Lung (tissue), 12 donors: ENCODE data around the gene CYB5R2. TPM values are rescaled to one million over a fixed set of nuclear protein-coding genes. Genes with fewer than 3 reads are reported as not detected.

Experiments used
- ATAC-seq: fragments of 200-7000 bp; cut with Tn5 transposase; one replicate; pipeline ENCODE4 v1.9.1; 2020; ENCODE audit warnings: moderate number of reproducible peaks; ENCODE audit not compliant: insufficient read depth, low FRiP score
- DNase-seq, 3 donors: peaks; one replicate each; pipeline ENCODE4 v3.0.0-alpha.2; 2013 to 2017
- H3K27ac ChIP-seq, 2 donors: one replicate each; pipeline ENCODE4 v1.5.1; 2013; ENCODE audit warnings: mild to moderate bottlenecking in 2 of 2, moderate library complexity in 2 of 2, control low read depth in 1 of 2, inconsistent platforms in 1 of 2, low read depth in 1 of 2, low read length in 1 of 2
- H3K27me3 ChIP-seq, 3 donors: one replicate each; pipeline ENCODE4 v1.5.1; 2013; ENCODE audit warnings: low read length in 2 of 3; ENCODE audit not compliant: control insufficient read depth in 3 of 3, insufficient read depth in 3 of 3
- H3K36me3 ChIP-seq, 4 donors: one replicate each; pipeline ENCODE4 v1.5.1; 2013; ENCODE audit warnings: low read length in 4 of 4, mild to moderate bottlenecking in 1 of 4, moderate library complexity in 1 of 4; ENCODE audit not compliant: control insufficient read depth in 4 of 4, insufficient read depth in 4 of 4
- H3K4me1 ChIP-seq, 5 donors: one replicate each; pipeline ENCODE4 v1.5.1; 2013; ENCODE audit warnings: low read length in 5 of 5, mild to moderate bottlenecking in 2 of 5, moderate library complexity in 1 of 5; ENCODE audit not compliant: control insufficient read depth in 5 of 5, insufficient read depth in 5 of 5
- H3K4me3 ChIP-seq: one replicate; pipeline ENCODE4 v1.5.1; 2013; ENCODE audit warnings: mild to moderate bottlenecking, control low read depth, moderate library complexity
- H3K9ac ChIP-seq, 2 donors: one replicate each; pipeline ENCODE4 v1.5.1; 2013; ENCODE audit warnings: low read length in 2 of 2, control low read depth in 1 of 2; ENCODE audit not compliant: insufficient read depth in 1 of 2
- H3K9me3 ChIP-seq, 4 donors: one replicate each; pipeline ENCODE4 v1.5.1; 2013; ENCODE audit warnings: low read length in 3 of 4, mild to moderate bottlenecking in 1 of 4, moderate library complexity in 1 of 4; ENCODE audit not compliant: control insufficient read depth in 4 of 4, insufficient read depth in 3 of 4
- WGBS, 2 donors: extraction: QIAGEN DNeasy Blood & Tissue Kit; methylation state at CpG; one replicate each; pipeline ENCODE4 v1.1.7; 2013; 5-methylcytosine and 5-hydroxymethylcytosine counted together
- polyA plus RNA-seq, 2 donors: library from polyadenylated mRNA; stranded (reverse); fragments of 200-250 nt; gene quantifications; one replicate each; pipeline ENCODE4 v1.2.1, GENCODE V29; 2013
- total RNA-seq, 2 donors: library from RNA; depleted of rRNA in 1 of 2; stranded (reverse); fragments of >200 nt in 1 of 2; gene quantifications; one replicate each; pipeline ENCODE4 v1.2.1, GENCODE V29; 2014 to 2021
- TF ChIP-seq, protein P1 (sequence below): IDR thresholded peaks from 2 replicates; pipeline ENCODE4 v1.5.1; 2012; ENCODE audit warnings: mild to moderate bottlenecking; ENCODE audit errors: control extremely low read depth, extremely low read depth
- donor health status: control.
- donor health status: control.
- donor health status: Bipolar disorder and iron deficiency.
- donor health status: healthy.
- donor health status: DM: yes; HTN: yes; CAD: no.

Gene CYB5R2
- total and polyA plus RNA-seq, 4 donors, result 7.1 to 15.5 (median 13.7) TPM

DNA sequence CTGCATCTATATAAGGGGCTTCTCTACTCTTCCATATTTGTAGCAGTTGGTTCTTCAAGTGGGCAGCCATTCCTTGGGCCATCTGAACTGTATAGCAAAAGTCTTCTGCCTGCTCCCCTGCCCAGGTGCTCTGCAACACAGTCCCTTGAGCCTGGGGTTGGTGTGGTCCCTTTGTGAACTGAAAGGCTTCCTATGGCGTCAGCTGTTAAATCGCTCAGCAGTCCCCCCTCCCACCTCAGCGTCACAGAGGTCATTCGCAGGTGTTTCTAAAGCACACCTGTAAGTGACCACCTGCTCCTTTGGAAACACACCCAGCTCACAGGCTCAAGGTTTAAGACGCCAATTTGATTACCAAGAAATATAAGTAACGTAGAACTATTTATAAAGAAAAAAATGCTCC is 37.0 kb downstream of the CYB5R2 start:
- WGBS, 2 donors, result 76 to 96% methylated on average over 6 of the region's 6 CpGs
- no peaks in the 10 kb centered on the region for H3K9me3 ChIP-seq
- TF ChIP-seq, protein P1, sequence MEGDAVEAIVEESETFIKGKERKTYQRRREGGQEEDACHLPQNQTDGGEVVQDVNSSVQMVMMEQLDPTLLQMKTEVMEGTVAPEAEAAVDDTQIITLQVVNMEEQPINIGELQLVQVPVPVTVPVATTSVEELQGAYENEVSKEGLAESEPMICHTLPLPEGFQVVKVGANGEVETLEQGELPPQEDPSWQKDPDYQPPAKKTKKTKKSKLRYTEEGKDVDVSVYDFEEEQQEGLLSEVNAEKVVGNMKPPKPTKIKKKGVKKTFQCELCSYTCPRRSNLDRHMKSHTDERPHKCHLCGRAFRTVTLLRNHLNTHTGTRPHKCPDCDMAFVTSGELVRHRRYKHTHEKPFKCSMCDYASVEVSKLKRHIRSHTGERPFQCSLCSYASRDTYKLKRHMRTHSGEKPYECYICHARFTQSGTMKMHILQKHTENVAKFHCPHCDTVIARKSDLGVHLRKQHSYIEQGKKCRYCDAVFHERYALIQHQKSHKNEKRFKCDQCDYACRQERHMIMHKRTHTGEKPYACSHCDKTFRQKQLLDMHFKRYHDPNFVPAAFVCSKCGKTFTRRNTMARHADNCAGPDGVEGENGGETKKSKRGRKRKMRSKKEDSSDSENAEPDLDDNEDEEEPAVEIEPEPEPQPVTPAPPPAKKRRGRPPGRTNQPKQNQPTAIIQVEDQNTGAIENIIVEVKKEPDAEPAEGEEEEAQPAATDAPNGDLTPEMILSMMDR, result no peak
- DNase-seq (no peak), ATAC-seq (no peak)
- H3K27me3 ChIP-seq, result no peaks in the 10 kb centered on the region
- H3K4me3 ChIP-seq, result no peak overlapping the region
- no peak overlapping the region for H3K9ac ChIP-seq
- peaks cover 11 to 41% (median 27%) of the 10 kb centered on the region in 4 donors for H3K36me3 ChIP-seq
- peaks cover 0 to 4% (median 0%) of the 10 kb centered on the region in 5 donors for H3K4me1 ChIP-seq
- H3K27ac ChIP-seq, result no peak overlapping the region

DNA sequence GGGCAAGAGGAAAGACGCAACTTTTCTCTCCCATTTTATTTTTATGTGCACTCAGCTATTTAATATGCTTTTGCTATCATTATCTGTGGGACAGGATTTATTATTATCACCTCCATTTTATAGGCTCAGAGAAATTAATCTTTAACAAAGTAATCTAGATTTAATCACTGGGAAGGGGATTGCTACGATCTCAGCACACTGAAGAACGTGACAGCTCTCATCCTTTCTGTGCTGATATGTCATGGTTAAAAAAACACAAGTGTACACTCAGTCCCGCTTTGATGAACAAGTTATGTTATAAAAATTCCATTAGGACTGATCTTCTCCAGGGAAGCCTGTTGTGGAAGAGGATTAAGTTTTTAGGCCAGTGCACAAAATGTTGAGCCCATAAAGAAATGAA is 37.6 kb downstream of the CYB5R2 start:
- H3K27me3 ChIP-seq, result no peaks in the 10 kb centered on the region
- DNase-seq (no peak), ATAC-seq (no peak)
- TF ChIP-seq, protein P1, result no peak
- H3K9ac ChIP-seq, result no peak overlapping the region
- no peak overlapping the region for H3K4me3 ChIP-seq
- WGBS, 2 donors, result 92 to 93% methylated on average over 4 of the region's 4 CpGs
- H3K27ac ChIP-seq, result no peak overlapping the region
- peaks cover 0 to 4% (median 0%) of the 10 kb centered on the region in 5 donors for H3K4me1 ChIP-seq
- peaks cover 8 to 39% (median 27%) of the 10 kb centered on the region in 4 donors for H3K36me3 ChIP-seq
- no peaks in the 10 kb centered on the region for H3K9me3 ChIP-seq

DNA sequence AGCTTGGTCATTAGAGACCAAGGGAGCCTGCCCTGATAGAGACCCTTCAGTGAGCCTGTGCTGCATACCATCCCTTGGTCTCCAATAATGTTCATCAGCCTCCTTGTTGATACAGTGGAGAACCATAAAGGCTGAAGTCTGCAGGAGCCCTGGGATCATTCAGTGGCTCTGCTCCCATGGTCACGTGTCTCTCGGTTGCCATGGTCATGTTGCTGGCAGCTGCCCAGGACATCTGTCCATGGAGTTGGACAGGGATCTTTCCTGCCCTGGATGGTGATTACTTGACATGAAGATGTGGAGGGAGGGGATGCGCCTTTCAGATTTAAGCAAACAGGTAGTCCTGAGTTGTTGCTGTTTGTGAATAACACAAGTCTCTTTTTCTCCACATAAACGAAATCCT is 38.2 kb downstream of the CYB5R2 start:
- TF ChIP-seq, protein P1, result no peak
- Histone ChIP-seq H3K4me1 (peaks cover 0 to 4% (median 0%) of the 10 kb centered on the region in 5 donors), H3K27ac (no peak overlapping the region), H3K9me3 (no peaks in the 10 kb centered on the region), H3K27me3 (no peaks in the 10 kb centered on the region), H3K9ac (no peak overlapping the region), H3K4me3 (no peak overlapping the region), H3K36me3 (peaks cover 8 to 36% (median 23%) of the 10 kb centered on the region in 4 donors)
- WGBS, 2 donors, result 86 to 94% methylated on average over 4 of the region's 4 CpGs
- DNase-seq, result no peak
- ATAC-seq, result no peak

DNA sequence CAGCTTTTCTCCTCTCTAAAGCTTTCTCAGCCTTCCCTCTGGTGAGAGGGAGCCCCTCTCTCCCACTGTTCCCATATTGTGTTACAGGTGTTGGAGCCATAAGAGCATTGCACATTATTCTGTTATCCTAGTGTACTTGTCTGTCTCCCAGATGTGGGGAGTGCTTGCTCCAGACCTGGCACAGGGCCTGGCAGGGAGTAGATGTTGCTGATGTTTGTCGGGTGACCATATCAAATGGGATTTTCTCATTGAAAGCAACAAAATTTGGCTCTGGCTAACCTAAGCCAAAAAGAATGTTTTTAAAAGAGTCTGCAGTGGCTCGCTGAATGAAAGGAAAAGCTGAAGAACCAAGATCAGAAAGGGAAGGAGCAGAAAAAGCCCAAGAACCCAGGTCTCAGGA is 41.1 kb downstream of the CYB5R2 start:
- TF ChIP-seq, protein P1, result no peak
- DNase-seq (no peak), ATAC-seq (no peak)
- H3K36me3 ChIP-seq, result peaks cover 11 to 49% (median 25%) of the 10 kb centered on the region in 4 donors
- no peak overlapping the region for H3K9ac ChIP-seq
- 81 to 85% methylated on average over 2 of the region's 2 CpGs for WGBS, 2 donors
- H3K9me3 ChIP-seq, result no peaks in the 10 kb centered on the region
- H3K4me1 ChIP-seq, result no peaks in the 10 kb centered on the region
- no peak overlapping the region for H3K4me3 ChIP-seq
- no peaks in the 10 kb centered on the region for H3K27me3 ChIP-seq
- no peak overlapping the region for H3K27ac ChIP-seq
